GM21723 (cell line): Measurements from ENCODE around the gene SLC16A8.

Experiments used
- ATAC-seq: cut with Tn5 transposase; IDR thresholded peaks from one replicate; pipeline ENCODE4 v1.9.1; 2021; ENCODE audit warnings: mild to moderate bottlenecking, moderate library complexity; ENCODE audit not compliant: unreplicated experiment

SLC16A8 gene

GRCh38 chr22:38114484-38115398, 30.8 kb upstream of the SLC16A8 start:
- ATAC-seq, result no peak

- ATAC-seq, result no peak
Measured at GRCh38 chr22:38112381-38112780, 28.4 kb upstream of the SLC16A8 start.

- no peak for ATAC-seq
Measured at GRCh38 chr22:38111925-38112355, 28.0 kb upstream of the SLC16A8 start.

GRCh38 chr22:38110863-38111852, 27.2 kb upstream of the SLC16A8 start:
- no peak for ATAC-seq

- ATAC-seq, result no peak
Measured at GRCh38 chr22:38110008-38110862, 26.3 kb upstream of the SLC16A8 start, which contains the start of gene BAIAP2L2. BAIAP2L2 (minus strand) TSS chr22:38110684; CDS start chr22:38110525, 159 bp downstream.

- ATAC-seq, result no peak
Measured at GRCh38 chr22:38109371-38110001, 25.5 kb upstream of the SLC16A8 start.

- no peak for ATAC-seq
Measured at GRCh38 chr22:38108561-38109319, 24.8 kb upstream of the SLC16A8 start.

GRCh38 chr22:38107692-38108515, 23.9 kb upstream of the SLC16A8 start:
- no peak for ATAC-seq

- ATAC-seq, result no peak
Measured at GRCh38 chr22:38106814-38107578, 23.0 kb upstream of the SLC16A8 start.

- ATAC-seq, result no peak
Measured at GRCh38 chr22:38104084-38104483, 20.1 kb upstream of the SLC16A8 start.

GRCh38 chr22:38103641-38104040, 19.7 kb upstream of the SLC16A8 start:
- ATAC-seq, result no peak

- no peak for ATAC-seq
Measured at GRCh38 chr22:38098410-38099249, 14.6 kb upstream of the SLC16A8 start.

- no peak for ATAC-seq
Measured at GRCh38 chr22:38097557-38098409, 13.8 kb upstream of the SLC16A8 start.

- ATAC-seq, result no peak
Measured at GRCh38 chr22:38097058-38097457, 13.1 kb upstream of the SLC16A8 start.

- ATAC-seq, result no peak
Measured at GRCh38 chr22:38089474-38089851, 5.5 kb upstream of the SLC16A8 start.
